Activated CD8-positive, alpha-beta memory T cell treated with anti-CD3 and anti-CD28 coated beads, Interleukin-2, amount 10 ng/mL, durations not matched to agents 7 days and 5 days (primary cell): ENCODE measurements around the gene MME. TPM values are rescaled to one million over a fixed set of nuclear protein-coding genes. Genes with fewer than 3 reads are reported as not detected.

Experiments
- ATAC-seq: fragments of 150-1000 bp; cut with Tn5 transposase; one replicate; pipeline ENCODE4 v1.10.0; 2021; ENCODE audit warnings: moderate library complexity
- CTCF ChIA-PET: fragments of 350-600 bp; sonication (Branson Sonifier 250); formaldehyde crosslinking; loops from one replicate; lab custom pipeline; 2021; ENCODE audit warnings: antibody characterized with exemption; lab: Charles Lee
- DNase-seq: peaks from one replicate; pipeline ENCODE4 v3.0.0-alpha.2; 2020
- H3K27ac Mint-ChIP-seq: one replicate; pipeline ENCODE4 v1.8.0; 2021; ENCODE audit warnings: mild to moderate bottlenecking, mixed read lengths
- H3K27me3 Mint-ChIP-seq: one replicate; pipeline ENCODE4 v1.8.0; 2021; ENCODE audit warnings: mixed read lengths
- H3K36me3 Mint-ChIP-seq: one replicate; pipeline ENCODE4 v1.8.0; 2021; ENCODE audit warnings: mild to moderate bottlenecking, mixed read lengths
- H3K4me1 Mint-ChIP-seq: one replicate; pipeline ENCODE4 v1.8.0; 2021; ENCODE audit warnings: mixed read lengths
- H3K4me3 Mint-ChIP-seq: one replicate; pipeline ENCODE4 v1.8.0; 2021; ENCODE audit warnings: mild to moderate bottlenecking, moderate library complexity, mixed read lengths
- H3K9me3 Mint-ChIP-seq: one replicate; pipeline ENCODE4 v1.8.0; 2022; ENCODE audit warnings: low read depth, mixed read lengths
- total RNA-seq, 2 experiments: library from RNA; stranded (reverse); gene quantifications; one replicate each; pipeline ENCODE4 v1.2.3, GENCODE V29; 2021

MME gene
- total RNA-seq, 2 experiments from 2014 or later = not detected

- no peak for DNase-seq
- H3K9me3 Mint-ChIP-seq = no peaks in the 10 kb centered on the region
- CTCF ChIA-PET = no interaction called here
- H3K27ac Mint-ChIP-seq = no peak overlapping the region
- H3K4me3 Mint-ChIP-seq = no peak overlapping the region
- no peaks in the 10 kb centered on the region for H3K27me3 Mint-ChIP-seq
- ATAC-seq = no peak
- H3K36me3 Mint-ChIP-seq = no peaks in the 10 kb centered on the region
- no peaks in the 10 kb centered on the region for H3K4me1 Mint-ChIP-seq
Observed at GRCh38 chr3:155069729-155070128, 10.4 kb upstream of the MME start.

DNA sequence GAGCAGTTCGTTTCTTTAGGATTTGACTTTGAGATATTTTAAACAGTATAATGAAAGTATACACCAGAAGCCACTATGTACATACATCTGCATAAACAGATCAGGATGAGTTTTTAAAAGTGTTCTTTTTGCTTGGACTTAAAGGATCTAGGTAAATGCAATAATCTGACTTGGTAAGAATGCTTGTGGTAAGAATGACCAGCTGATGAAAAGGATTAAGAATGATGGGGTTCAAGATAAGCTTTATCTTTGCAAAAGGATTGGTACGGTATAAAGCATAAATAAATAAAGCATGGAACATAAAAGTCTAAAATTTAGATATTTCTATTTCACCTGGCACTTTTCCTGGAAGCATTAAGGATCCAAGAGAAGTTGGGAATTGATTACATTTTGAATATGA, 9.8 kb upstream of the MME start:
- Mint-ChIP-seq H3K4me3 (no peak overlapping the region), H3K36me3 (no peaks in the 10 kb centered on the region), H3K9me3 (no peaks in the 10 kb centered on the region), H3K27me3 (no peaks in the 10 kb centered on the region), H3K4me1 (no peaks in the 10 kb centered on the region), H3K27ac (no peak overlapping the region)
- ATAC-seq (no peak), DNase-seq (no peak)
- CTCF ChIA-PET = no interaction called here

DNA sequence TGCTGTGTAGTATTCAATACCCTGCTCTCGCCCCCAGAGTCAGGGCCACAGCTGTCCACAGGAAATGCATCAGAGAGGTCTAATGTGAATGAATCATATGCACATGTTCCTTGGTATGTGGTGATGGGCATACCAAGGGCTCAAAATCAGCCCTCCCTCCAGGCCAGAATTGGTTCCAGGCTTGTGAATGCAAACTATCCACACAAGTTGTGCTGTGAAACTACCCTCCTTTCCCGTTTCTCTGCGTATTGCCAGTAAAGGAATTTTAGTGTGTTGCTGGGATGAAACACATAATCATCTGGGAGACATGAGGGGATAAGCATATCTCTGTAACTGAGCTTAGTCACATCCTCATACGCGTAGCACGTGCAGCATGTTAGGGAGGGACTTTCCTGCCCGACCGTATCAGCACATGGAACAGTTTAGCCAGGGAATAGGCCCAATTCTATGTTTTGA, 9.2 kb upstream of the MME start:
- H3K27me3 Mint-ChIP-seq = no peaks in the 10 kb centered on the region
- CTCF ChIA-PET = no interaction called here
- H3K4me1 Mint-ChIP-seq = no peaks in the 10 kb centered on the region
- no peaks in the 10 kb centered on the region for H3K9me3 Mint-ChIP-seq
- no peak overlapping the region for H3K4me3 Mint-ChIP-seq
- no peak overlapping the region for H3K27ac Mint-ChIP-seq
- no peaks in the 10 kb centered on the region for H3K36me3 Mint-ChIP-seq
- DNase-seq = no peak
- no peak for ATAC-seq

GRCh38 chr3:155075200-155075599, 4.9 kb upstream of the MME start:
- DNase-seq = no peak
- no peak overlapping the region for H3K4me3 Mint-ChIP-seq
- H3K27ac Mint-ChIP-seq = no peak overlapping the region
- H3K9me3 Mint-ChIP-seq = no peaks in the 10 kb centered on the region
- H3K27me3 Mint-ChIP-seq = peaks cover 26% of the 10 kb centered on the region
- no peak for ATAC-seq
- CTCF ChIA-PET = no interaction called here
- H3K36me3 Mint-ChIP-seq = no peaks in the 10 kb centered on the region
- no peaks in the 10 kb centered on the region for H3K4me1 Mint-ChIP-seq

GRCh38 chr3:155076888-155077287, 3.2 kb upstream of the MME start:
- no peak for DNase-seq
- H3K4me3 Mint-ChIP-seq = no peak overlapping the region
- no peak for ATAC-seq

GRCh38 chr3:155078711-155079467, 1.2 kb upstream of the MME start:
- no peak overlapping the region for H3K4me3 Mint-ChIP-seq
- CTCF ChIA-PET = no interaction called here
- no peak overlapping the region for H3K27ac Mint-ChIP-seq
- peaks cover 45% of the 10 kb centered on the region for H3K27me3 Mint-ChIP-seq
- H3K36me3 Mint-ChIP-seq = no peaks in the 10 kb centered on the region
- H3K9me3 Mint-ChIP-seq = no peaks in the 10 kb centered on the region
- DNase-seq (no peak), ATAC-seq (no peak)
- H3K4me1 Mint-ChIP-seq = no peaks in the 10 kb centered on the region

More at GRCh38 chr3:155076888-155077287, 3.2 kb upstream of the MME start:
- Mint-ChIP-seq H3K27me3 (peaks cover 43% of the 10 kb centered on the region), H3K4me1 (no peaks in the 10 kb centered on the region), H3K27ac (no peak overlapping the region), H3K36me3 (no peaks in the 10 kb centered on the region), H3K9me3 (no peaks in the 10 kb centered on the region)
- CTCF ChIA-PET = no interaction called here

DNA sequence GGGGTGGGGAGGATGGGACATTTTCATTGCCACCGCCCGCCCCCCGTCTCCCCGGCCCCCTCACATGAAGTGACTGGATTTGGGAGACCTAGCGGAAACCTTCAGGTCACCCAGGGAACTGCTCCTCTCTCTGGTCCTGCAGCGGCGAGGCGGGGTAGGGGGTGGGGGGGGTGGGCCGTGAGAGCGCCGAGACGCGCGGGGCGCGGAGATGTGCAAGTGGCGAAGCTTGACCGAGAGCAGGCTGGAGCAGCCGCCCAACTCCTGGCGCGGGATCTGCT, 712 bp upstream of the MME start:
- Mint-ChIP-seq H3K4me1 (no peaks in the 10 kb centered on the region), H3K36me3 (no peaks in the 10 kb centered on the region), H3K4me3 (no peak overlapping the region), H3K27ac (no peak overlapping the region), H3K27me3 (peaks cover 45% of the 10 kb centered on the region), H3K9me3 (no peaks in the 10 kb centered on the region)
- no peak for DNase-seq
- no peak for ATAC-seq
- CTCF ChIA-PET = no interaction called here

GRCh38 chr3:155080692-155081091, 573 bp downstream of the MME start:
- no peak for DNase-seq
- CTCF ChIA-PET = no interaction called here
- H3K4me1 Mint-ChIP-seq = no peaks in the 10 kb centered on the region
- H3K36me3 Mint-ChIP-seq = no peaks in the 10 kb centered on the region
- no peak for ATAC-seq
- peaks cover 45% of the 10 kb centered on the region for H3K27me3 Mint-ChIP-seq
- H3K9me3 Mint-ChIP-seq = no peaks in the 10 kb centered on the region
- H3K27ac Mint-ChIP-seq = no peak overlapping the region
- H3K4me3 Mint-ChIP-seq = no peak overlapping the region

DNA sequence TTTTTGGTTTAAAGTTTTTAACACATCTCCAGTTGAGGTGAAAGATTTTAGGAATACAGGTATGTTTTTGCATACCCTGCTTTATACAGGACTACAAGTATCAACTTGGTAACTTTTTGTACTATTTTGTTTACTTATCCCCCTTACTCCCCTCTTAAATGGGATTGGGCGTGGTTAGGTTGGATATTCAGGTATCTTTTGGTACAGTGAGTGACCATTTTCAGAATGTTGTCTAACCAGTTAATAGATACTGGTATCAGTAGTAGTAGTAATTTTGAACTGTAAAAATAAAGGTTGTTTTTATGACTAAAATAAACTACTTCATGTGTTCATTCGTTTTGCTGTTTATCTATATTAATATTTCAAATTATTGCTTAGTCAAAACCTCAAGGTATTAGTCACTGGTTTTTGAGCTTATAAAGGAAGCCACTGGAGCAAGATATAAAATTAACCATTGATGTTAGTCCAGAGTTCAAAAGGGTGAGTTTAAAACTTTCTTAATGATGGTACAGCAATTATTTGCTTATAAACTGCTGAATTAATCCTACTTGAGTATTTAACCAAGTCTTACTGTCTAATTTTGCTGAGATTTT, 3.3 kb downstream of the MME start:
- Mint-ChIP-seq H3K4me1 (no peaks in the 10 kb centered on the region), H3K9me3 (no peaks in the 10 kb centered on the region), H3K27ac (no peak overlapping the region), H3K4me3 (no peak overlapping the region), H3K36me3 (no peaks in the 10 kb centered on the region), H3K27me3 (peaks cover 35% of the 10 kb centered on the region)
- CTCF ChIA-PET = no interaction called here
- DNase-seq = no peak
- ATAC-seq = no peak

DNA sequence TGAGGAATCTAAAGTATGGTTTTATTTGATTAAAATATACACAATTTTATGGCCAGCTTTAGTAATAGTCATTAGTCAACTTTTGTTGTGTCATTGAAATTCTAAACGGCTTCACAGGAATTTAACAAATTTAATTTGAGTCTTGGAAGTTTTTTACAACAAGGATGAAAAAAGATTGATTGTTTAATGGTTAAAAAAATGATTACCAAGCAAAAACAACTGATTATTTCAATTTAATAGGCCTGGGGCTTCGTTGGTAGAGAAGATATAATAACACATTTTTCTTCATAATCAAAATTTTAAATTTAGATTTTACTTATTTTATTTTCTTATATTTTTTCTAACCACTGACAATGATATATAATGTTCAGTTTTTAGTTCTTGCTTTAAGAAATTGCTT, 4.4 kb downstream of the MME start:
- Mint-ChIP-seq H3K4me3 (no peak overlapping the region), H3K9me3 (no peaks in the 10 kb centered on the region), H3K27ac (no peak overlapping the region), H3K36me3 (no peaks in the 10 kb centered on the region), H3K27me3 (peaks cover 26% of the 10 kb centered on the region), H3K4me1 (no peaks in the 10 kb centered on the region)
- no peak for DNase-seq
- CTCF ChIA-PET = no interaction called here
- no peak for ATAC-seq

DNA sequence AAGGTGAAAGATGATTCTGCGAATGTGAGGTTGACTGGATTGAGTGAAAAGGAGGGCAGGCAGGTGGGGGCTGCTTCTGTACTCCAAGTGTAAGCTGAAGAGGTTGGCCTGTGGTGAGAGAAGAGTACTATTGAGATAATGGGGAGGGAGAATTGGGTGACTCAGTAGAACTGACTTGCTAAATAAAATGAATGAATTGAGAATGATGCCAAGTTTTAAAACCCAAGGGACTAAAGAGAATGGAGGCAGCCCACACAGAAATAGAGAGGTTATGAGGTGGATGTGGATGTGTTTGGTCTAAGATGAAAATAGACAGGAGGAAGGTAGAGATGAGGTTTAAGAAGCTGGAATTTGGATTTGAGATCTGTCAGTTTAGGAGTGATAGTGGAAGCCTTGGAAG, 5.9 kb downstream of the MME start:
- Mint-ChIP-seq H3K9me3 (no peaks in the 10 kb centered on the region), H3K4me3 (no peak overlapping the region), H3K27me3 (peaks cover 11% of the 10 kb centered on the region), H3K27ac (no peak overlapping the region), H3K4me1 (no peaks in the 10 kb centered on the region), H3K36me3 (no peaks in the 10 kb centered on the region)
- ATAC-seq = no peak
- DNase-seq = no peak
- CTCF ChIA-PET = no interaction called here

GRCh38 chr3:155088706-155089345, 8.7 kb downstream of the MME start:
- CTCF ChIA-PET = no interaction called here
- H3K27ac Mint-ChIP-seq = no peak overlapping the region
- no peak for ATAC-seq

GRCh38 chr3:155089495-155089894, 9.4 kb downstream of the MME start:
- DNase-seq (no peak), ATAC-seq (no peak)
- Mint-ChIP-seq H3K4me3 (no peak overlapping the region), H3K36me3 (no peaks in the 10 kb centered on the region), H3K9me3 (no peaks in the 10 kb centered on the region), H3K4me1 (no peaks in the 10 kb centered on the region), H3K27ac (no peak overlapping the region), H3K27me3 (no peaks in the 10 kb centered on the region)
- CTCF ChIA-PET = no interaction called here

More at GRCh38 chr3:155088706-155089345, 8.7 kb downstream of the MME start:
- Mint-ChIP-seq H3K4me3 (no peak overlapping the region), H3K36me3 (no peaks in the 10 kb centered on the region), H3K27me3 (no peaks in the 10 kb centered on the region), H3K4me1 (no peaks in the 10 kb centered on the region), H3K9me3 (no peaks in the 10 kb centered on the region)
- no peak for DNase-seq

GRCh38 chr3:155093261-155093660, 13.1 kb downstream of the MME start:
- CTCF ChIA-PET = no interaction called here
- DNase-seq = no peak
- Mint-ChIP-seq H3K27ac (no peak overlapping the region), H3K4me1 (no peaks in the 10 kb centered on the region), H3K27me3 (no peaks in the 10 kb centered on the region), H3K9me3 (peaks cover 2% of the 10 kb centered on the region), H3K4me3 (no peak overlapping the region), H3K36me3 (no peaks in the 10 kb centered on the region)
- ATAC-seq = no peak
